GM12874 (cell line): ENCODE results near the gene CHAF1A.

ENCODE experiments used
- TF ChIP-seq, protein P1 (sequence below): IDR thresholded peaks from 2 replicates; pipeline ENCODE4 v1.5.1; 2011; ENCODE audit warnings: low read depth, mild to moderate bottlenecking, control low read depth, low read length, moderate library complexity; ENCODE audit not compliant: insufficient read depth

The CHAF1A gene

DNA sequence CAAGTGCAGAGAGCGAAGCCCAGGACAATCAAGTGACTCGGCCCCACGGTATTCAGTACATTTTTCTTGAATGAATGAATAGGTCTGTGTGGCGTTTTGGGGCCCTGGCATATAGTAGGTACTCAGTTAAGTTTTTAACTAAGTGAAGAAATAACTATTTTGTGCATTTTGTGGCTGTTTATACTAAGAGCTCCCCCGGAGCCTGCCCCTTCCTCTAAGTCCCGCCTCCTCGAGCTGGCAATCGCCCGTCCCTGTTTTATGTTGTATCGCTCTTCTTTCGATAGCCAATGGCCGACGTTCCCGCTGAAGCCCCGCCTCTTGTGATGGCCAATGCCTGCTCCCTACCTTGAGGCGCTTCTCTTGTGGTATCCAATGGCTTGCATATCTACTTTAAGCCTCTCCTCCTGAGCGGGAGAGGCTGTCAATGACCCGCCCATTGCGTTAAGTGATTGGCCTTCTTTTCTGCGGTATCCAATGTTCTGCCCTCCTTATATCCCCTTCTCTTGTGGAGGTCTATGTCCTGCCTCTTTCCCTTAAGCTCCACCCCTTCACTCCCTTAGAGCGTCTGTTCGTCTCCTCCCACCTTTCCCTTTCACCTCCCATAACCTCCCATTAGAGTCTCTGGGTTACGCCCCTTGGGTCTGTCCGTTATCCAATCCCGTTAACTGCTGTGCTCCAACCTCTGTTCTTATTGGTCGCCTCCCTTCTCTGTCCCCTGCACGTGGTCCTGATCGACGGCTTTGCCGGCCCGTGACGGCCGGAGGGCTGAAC, 69.1 kb downstream of the CHAF1A start:
- TF ChIP-seq, protein P1, sequence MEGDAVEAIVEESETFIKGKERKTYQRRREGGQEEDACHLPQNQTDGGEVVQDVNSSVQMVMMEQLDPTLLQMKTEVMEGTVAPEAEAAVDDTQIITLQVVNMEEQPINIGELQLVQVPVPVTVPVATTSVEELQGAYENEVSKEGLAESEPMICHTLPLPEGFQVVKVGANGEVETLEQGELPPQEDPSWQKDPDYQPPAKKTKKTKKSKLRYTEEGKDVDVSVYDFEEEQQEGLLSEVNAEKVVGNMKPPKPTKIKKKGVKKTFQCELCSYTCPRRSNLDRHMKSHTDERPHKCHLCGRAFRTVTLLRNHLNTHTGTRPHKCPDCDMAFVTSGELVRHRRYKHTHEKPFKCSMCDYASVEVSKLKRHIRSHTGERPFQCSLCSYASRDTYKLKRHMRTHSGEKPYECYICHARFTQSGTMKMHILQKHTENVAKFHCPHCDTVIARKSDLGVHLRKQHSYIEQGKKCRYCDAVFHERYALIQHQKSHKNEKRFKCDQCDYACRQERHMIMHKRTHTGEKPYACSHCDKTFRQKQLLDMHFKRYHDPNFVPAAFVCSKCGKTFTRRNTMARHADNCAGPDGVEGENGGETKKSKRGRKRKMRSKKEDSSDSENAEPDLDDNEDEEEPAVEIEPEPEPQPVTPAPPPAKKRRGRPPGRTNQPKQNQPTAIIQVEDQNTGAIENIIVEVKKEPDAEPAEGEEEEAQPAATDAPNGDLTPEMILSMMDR: no peak

DNA sequence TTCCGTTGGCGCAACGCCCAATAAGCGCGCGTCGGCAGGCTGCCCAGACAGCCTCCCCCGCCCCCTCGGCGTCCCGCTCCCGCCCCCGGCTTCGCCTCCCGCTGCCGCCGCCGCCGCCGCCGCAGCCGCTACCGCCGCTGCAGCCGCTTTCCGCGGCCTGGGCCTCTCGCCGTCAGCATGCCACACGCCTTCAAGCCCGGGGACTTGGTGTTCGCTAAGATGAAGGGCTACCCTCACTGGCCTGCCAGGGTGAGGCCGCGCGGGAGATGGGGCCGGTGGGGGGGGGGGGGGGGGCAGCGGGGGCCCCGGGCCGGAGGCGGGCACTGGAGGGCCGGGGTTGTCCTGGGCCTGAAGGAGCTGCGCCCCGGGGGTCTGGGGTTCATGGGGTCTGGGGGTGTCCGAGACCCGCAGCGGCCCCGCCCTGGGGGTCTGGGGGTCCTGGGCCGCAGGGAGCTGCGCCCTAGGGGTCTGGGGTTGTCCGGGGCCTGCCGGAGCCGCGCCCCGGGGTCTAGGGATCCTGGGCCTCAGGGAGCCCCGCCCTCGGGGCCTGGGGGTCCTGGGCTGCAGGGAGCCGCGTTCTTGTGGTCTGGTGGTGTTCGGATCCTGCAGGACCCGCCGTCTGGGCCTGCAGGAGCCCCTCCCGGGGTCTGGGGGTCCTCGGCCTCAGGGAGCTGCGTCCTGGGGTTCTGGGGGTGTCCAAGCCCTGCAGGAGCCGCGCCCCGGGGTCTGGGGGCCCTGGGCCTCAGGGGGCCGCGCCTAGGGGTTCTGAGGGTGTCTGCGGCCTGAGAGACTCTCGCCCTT, 69.9 kb downstream of the CHAF1A start, which contains the start of gene HDGFL2:
TSS of gene HDGFL2 (plus strand) at position 124 of the 801 bp plus-strand sequence. CDS start at position 178, 54 bp downstream.
- TF ChIP-seq, protein P1: no peak

DNA sequence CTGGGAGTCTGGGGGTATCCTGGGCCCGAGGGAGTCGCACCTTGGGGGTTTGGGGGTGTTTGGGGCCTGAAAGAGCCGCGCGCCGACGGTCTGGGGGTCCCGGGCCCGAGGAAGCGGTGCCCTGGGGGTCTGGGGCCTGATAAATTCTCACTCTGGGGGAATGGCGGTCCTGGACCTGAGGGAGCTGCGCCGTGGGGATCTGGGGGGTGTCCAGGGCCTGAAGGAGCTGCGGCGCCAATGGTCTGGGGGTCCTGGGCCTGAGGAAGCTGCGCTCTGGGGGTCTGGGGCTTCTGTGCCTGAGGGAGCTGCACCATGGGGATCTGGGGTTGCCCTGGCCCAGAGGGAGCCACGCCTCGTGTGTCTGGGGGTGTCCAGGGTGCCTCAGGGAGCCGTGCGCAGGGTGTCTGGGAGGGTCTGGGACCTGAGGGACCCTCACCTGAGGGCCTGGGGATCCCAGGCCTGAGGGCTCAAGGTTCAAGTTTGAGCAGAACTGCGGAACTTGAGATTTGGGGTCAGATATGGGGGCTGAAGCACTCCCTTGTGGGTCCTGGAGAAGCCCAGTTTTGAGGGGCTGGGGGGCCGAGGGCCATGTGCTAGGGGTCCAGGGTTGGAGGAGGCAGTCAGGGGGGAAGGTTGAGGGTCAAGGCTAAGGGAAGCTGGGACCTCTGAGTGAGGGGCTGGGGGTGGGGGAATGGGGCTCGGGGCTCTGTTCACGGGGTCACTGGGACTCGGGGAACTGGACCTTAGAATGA, 70.7 kb downstream of the CHAF1A start:
- TF ChIP-seq, protein P1: no peak

DNA sequence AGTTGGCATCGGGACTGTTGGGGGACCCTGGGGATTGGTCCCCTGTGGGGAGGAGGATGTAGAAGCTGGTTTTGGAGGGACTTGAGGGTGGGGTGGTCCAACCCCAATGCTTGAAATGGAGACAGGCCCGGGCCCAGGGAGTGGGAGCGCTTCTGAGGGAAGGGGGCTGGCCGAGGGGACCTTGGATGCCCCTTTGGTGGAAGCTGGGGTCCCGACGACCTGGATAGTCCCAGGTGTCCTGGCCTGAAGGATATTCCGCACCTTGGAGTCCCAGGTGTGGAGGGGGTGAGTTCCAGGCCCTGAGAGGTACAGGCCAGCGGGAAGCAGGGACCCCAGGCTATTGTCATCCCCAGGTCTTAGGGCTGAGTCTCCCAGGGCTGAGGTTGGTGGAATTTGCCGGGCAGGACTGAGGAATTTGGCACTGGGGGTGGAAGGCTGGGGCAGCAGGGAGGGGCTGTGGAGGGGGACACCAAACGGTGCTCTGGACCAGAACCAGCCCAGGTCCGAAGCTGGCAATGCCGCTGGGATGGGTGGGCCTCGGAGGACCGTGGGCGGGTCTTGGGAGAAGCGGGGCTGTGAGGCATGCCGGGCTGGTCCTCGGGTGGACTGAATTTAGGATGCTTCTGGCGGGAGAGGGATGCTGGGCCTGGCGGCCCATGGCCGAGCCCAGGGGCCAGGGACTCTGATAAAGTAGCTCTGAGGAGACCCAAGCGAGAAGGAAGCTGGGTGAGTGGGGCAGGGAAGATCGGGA, 71.5 kb downstream of the CHAF1A start:
- TF ChIP-seq, protein P1: no peak

DNA sequence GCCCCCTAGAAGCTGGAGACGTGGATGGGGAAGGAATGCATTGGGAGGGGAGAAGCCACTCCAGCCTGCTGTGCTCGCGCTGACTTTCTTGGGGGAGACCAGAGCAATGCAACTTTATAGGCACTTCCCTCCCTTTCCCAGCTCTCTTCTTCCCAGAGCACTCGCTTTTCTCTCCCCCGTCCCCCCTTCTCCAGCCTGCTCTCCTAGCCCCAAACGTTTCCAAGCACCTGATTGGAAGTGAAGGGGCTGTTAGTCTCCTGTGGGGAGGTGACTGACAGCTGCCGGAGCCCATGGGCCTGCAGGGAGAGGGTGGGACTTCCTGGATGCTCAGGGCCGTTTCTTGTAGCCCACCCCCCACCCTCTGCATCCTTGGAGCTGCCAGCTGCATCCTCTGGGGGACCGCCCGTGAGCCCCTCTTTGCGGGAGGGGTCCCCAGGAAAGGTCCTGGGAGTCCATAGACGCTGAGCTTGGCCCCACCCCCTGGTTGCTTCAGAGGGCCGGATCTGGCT, 72.1 kb downstream of the CHAF1A start:
- TF ChIP-seq, protein P1: no peak

DNA sequence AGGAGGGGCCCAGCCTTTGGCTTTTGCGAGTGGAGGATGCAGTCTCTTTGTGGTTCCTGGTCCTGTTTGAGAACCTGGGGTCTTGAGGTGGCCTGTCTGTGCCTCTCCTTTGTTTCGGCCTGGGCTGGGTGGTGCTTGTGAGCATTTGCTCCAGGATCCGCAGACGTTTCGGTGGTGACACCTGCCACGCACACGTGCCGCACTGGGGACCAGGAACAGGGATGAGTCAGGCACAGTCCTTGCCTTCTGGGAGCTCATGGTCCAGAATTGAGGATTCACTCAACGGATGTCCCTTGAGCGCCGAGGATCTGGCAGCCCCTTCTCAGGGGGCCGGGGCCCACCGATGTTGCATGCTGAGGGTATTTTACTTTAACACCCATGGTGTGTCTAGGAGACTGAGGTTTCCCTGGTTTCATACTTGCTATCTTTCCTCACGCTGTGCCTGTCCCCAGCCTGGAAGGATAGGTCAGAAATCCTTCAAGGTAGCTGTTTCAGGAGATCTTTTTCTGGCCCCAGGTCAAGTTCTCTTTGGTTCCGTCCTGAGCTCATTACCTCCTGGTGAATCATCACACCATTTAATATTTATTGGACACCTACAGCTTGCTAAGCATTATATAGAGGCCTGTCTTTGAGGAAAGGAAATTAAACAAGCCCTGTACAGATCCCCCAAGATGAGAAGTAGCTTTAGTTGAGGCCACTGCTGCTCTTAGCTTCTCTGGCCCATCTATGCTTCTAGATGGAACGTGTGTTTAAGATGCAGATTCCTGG, 74.8 kb downstream of the CHAF1A start:
- TF ChIP-seq, protein P1: no peak
